ENCODE results near the gene NPIPA1.
"Not testable (repeated sequence)": the region's sequence is repeated elsewhere in the genome, so short reads cannot be mapped to it uniquely, and the experiment has no call there.

The NPIPA1 gene

DNA sequence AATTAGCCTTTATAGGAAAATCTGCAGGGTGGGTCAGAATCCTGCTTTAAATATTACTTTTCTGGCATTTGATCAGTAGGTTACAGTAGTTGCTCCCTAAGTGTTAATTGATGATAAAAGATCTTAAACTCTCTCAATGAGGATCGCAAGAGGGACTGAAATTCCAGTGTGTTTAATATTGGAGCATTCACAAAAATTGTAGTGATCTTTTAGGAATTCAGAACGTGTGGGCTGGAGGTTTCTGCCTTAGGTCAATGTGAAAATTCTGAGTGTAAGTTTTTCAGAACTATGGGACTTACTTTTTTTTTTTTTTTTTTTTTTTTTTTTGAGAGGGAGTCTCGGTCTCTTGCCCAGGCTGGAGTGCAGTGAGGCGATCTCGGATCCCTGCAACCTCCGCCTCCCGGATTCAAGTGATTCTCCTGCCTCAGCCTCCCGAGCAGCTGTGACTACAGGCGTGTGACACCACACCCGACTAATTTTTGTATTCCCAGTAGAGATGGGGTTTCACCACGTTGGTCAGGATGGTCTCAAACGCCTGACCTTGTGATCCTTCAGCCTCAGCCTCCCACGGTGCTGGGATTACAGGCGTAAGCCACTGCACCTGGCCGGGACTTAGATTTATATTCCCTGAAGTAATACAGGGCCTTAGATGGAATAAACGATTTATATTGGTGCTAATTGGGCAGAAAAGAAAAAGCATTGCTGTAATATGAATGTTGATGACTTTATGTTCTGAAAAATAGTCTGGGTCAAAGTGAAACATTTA, 39.9 kb downstream of the NPIPA1 start:
- DNase-seq (ENCODE audit: low spot score), result not testable (repeated sequence)

DNA sequence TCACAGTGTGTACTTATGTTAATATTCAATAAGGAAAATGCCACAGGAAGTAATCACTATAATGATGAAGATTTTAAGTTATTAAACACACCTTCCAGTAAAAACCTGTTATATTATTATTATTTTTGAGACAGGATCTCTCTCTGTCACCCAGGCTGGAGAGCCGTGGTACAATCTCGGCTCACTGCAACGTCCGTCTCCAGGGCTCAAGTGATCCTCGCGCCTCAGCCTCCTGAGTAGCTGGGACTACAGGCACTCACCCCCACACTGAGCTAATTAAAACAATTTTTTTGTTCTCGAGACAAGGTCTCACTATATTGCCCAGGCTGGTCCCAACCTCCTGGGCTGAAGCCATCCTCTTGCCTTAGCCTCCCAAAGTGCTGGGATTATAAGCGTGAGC, 41.0 kb downstream of the NPIPA1 start:
- not testable (repeated sequence) for DNase-seq (ENCODE audit: low spot score)

DNA sequence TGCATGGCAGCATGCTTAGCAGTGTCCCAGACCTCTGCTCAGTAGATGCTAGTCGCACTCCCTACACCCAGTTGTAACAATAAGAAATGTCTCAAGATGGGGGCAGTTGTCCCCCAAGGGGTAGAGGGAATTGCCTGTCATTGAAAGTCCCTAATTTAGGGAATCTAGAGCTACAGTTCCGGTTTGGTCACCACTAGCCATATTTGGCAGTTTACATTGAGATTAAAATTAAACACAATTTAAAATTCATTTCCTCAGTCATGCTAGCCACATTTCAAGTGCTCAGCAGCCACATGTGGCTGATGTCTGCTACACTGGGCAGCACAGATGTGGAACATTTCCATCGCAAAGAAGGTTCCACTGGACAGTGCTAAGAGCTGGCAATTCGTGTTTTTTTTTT, 41.7 kb downstream of the NPIPA1 start:
- DNase-seq (ENCODE audit: low spot score), result not testable (repeated sequence)

DNA sequence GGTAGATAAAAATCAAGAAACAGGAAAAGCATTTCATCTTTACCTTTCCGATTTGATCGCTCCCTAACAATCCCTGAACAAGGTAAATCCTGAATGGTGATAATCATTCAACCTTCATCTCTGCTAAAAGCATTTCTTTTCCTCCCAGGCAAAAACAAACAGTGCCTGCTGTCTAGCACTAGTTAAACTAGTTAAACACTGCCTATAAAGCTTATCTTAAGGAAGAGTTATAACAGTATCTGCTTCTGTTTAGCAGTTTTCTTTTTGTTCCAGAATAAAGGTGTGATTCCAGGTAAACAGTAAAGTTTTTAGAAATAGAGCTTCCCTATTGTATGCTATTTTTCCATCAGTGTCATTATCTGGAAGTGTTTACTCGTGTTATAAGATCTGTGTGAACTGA, 44.0 kb downstream of the NPIPA1 start:
- DNase-seq (ENCODE audit: low spot score), result not testable (repeated sequence)

DNA sequence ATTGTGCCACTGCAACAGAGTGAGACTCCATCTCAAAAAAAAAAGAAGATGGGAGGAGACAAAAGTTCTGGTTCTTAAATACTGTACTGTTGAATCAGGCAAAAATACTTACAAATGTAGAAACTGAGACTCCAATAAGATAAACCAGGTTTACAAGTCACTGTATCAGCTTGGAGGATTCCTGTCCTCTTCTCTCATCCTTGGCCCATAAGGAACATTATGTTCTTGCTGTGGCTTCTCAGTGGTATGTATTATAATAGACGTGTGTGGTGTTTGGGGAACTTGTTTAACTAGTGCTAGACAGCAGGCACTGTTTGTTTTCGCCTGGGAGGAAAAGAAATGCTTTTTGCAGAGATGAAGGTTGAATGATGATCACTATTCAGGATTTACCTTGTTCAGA, 45.3 kb downstream of the NPIPA1 start:
- DNase-seq (ENCODE audit: low spot score), result not testable (repeated sequence)

DNA sequence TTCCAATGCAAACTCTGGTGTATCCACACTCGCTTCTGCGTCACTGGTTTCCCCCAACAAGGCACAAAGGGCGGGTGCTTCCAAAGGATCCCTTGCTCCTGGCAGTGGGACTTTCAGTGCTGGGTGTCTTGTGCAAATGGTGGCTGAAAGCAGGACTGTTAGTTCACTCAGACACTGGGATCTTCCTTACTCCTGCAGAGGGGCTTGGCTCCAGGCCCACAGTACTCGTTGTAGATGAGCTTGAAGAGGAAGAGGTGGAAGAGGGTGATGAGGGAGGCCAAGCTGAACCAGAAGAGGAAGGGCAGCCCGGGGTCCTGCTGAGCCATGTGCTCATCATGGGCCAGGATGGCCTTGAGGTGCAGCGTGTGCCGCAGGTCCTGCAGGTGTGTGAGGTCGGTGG, 50.8 kb downstream of the NPIPA1 start:
- DNase-seq (ENCODE audit: low spot score), result not testable (repeated sequence)

DNA sequence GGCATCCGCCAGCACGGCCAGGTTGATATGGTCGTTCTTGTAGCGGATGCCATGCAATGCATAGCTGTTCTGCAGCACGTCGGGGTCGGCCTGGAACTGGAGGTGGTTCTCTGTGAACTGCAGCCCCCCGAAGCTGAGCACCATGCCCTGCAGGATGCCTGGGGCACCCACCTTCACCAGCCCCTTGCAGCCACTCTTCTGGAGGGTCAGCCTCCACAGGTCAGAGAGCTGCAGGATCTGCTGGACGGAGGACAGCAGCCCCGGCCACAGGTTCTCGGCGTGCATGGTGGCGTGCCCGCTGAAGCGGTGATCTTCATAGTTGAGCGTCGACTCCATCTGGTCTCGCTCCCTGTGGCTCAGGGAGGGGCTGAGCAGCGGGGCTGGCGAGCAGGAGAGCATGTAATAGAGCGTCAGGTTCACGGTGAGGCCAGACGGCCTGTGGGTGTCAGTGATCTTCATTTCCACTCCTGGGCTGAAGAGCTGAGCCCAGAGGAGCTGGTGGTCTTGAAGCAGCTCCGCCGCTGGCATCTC, 51.5 kb downstream of the NPIPA1 start:
- not testable (repeated sequence) for DNase-seq (ENCODE audit: low spot score)

DNA sequence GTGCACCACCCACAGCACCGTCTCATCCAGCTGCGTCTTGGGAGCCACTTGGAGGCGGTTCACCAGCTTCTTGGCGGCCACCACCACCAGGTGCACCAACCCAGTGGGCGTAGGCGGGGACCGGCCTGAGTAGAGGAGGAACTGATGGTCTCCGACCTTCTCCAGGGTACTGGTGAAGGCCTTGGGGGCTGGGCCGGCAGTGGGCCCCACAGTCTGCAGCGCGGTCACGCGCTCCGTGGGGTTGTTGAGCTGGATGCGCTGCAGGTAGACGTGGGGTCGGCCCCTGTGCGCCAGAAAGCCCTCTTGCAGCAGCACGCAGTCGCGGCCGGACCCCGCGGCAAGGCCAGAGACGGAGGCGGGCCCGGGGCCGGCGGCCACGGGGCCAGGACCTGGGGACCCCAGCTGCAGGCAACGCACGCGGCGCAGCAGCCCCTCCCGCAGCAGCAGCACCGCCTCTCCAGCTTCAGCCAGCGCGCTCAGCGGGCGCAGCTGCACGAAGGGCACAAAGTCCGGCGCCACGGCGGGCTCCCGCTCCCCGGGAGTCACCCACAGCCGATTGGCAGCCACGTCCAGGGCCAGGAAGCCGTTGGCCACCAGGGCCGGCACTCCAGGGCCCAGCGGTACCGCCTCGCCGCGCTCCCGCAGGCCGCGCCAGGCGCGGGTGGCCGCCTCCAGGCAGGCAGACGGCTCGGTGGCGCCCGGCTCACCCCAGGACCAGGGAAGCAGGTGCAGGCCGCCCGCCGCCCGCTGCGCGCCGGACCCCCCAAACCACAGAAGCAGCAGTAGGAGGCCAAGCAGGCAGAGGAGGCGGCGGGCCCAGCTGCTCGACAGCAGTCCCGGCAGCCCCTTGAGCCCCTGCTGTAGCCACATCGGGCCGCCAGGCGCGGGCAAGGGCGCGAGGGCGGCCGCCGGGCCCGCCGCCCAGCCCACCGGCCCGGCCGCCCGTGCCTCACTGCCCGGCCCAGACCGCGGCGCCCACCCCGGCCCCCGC, 52.3 kb downstream of the NPIPA1 start:
- not testable (repeated sequence) for DNase-seq (ENCODE audit: low spot score)

DNA sequence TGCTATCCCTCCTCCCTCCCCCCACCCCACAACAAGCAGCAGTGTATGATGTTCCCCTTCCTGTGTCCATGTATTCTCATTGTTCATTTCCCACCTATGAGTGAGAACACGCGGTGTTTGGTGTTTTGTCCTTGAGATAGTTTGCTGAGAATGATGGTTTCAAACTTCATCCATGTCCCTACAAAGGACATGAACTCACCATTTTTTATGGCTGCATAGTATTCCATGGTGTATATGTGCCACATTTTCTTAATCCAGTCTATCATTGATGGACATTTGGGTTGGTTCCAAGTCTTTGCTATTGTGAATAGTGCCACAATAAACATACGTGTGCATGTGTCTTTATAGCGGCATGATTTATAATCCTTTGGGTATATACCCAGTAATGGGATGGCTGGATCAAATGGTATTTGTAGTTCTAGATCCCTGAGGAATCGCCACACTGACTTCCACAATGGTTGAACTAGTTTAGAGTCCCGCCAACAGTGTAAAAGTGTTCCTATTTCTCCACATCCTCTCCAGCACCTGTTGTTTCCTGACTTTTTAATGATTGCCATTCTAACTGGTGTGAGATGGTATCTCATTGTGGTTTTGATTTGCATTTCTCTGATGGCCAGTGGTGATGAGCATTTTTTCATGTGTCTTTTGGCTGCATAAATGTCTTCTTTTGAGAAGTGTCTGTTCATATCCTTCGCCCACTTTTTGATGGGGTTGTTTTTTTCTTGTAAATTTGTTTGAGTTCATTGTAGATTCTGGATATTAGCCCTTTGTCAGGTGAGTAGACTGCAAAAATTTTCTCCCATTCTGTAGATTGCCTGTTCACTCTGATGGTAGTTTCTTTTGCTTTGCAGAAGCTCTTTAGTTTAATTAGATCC, 56.3 kb downstream of the NPIPA1 start:
- DNase-seq (ENCODE audit: low spot score), result not testable (repeated sequence)

DNA sequence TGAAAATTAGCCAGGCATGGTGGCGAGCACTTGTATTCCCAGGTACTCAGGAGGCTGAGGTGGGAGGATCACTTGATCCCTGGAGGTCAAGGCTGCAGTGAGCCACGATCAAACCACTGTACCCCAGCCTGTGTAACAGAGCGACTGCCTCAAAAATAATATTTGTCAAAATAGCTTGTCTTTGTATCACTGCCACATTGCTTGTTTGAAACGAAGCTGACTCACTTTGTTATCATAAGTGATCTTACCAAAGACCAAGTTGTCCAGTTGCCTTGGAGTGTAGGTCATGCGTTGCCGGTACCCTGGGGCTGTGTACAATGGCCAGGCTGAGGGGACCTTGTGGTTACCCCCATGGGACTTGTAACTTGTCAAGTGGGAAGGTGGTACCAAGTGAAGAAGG, 59.5 kb downstream of the NPIPA1 start:
- not testable (repeated sequence) for DNase-seq (ENCODE audit: low spot score)

DNA sequence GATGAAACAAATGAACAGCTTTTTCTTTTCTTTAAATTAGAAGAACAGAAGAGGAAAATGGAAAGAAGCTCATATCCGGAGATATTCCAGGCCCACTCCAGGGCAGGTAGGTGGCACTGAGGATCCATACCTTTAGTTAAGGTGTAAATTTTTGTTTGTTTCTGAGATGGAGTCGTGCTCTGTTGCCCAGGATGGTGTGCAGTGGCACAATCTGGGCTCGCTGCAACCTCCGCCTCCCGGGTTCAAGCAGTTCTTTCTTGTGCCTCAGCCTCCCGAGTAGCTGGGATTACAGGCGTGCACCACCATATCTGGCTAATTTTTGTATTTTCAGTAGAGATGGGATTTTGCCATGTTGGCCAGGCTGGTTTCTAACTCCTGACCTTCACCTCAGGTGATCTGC, 61.1 kb downstream of the NPIPA1 start:
- DNase-seq (ENCODE audit: low spot score), result not testable (repeated sequence)

DNA sequence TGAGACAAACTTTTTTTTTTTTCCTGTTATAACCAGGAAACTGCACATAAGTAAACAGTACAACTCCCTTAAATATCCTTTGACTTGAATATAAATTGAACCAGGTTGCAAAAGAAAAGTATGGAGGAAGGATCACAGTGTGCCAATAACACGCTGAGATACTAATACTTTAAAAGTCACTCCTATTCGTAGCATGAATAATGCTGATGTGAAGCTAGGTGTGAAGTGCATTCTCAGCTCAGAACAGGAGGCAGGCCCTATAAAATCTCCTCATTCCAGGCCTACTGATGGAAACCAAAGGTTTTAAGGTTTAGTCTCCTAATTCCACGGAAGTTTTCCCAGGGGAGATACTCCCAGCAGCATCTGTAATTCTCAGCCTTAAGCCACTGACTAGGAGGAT, 62.6 kb downstream of the NPIPA1 start:
- not testable (repeated sequence) for DNase-seq (ENCODE audit: low spot score)
